HuH-7 (cell line): ENCODE measurements around the gene SLC7A7.
"Not testable (repeated sequence)": the region's sequence is repeated elsewhere in the genome, so short reads cannot be mapped to it uniquely, and the experiment has no call there.

Experiments used
- DNase-seq: peaks from one replicate; pipeline ENCODE4 v3.0.0; 2011; ENCODE audit warnings: low spot score

SLC7A7 gene

GRCh38 chr14:22820731-22821130, 5.5 kb upstream of the SLC7A7 start:
- no peak for DNase-seq

- no peak for DNase-seq
Measured at GRCh38 chr14:22819151-22819988, 4.1 kb upstream of the SLC7A7 start.

- no peak for DNase-seq
Measured at GRCh38 chr14:22814373-22814772, 862 bp downstream of the SLC7A7 start.

GRCh38 chr14:22813145-22813544, 2.1 kb downstream of the SLC7A7 start:
- DNase-seq: no peak

GRCh38 chr14:22812744-22813143, 2.5 kb downstream of the SLC7A7 start:
- no peak for DNase-seq

- no peak for DNase-seq
Measured at GRCh38 chr14:22811722-22812121, 3.5 kb downstream of the SLC7A7 start.

- no peak for DNase-seq
Measured at GRCh38 chr14:22808388-22809209, 6.6 kb downstream of the SLC7A7 start.

- no peak for DNase-seq
Measured at GRCh38 chr14:22807432-22808087, 7.7 kb downstream of the SLC7A7 start.

- not testable (repeated sequence) for DNase-seq
Measured at GRCh38 chr14:22805235-22805634, 10.0 kb downstream of the SLC7A7 start.

GRCh38 chr14:22803687-22803974, 11.6 kb downstream of the SLC7A7 start:
- DNase-seq: no peak

GRCh38 chr14:22802860-22803686, 12.2 kb downstream of the SLC7A7 start:
- no peak for DNase-seq

- no peak for DNase-seq
Measured at GRCh38 chr14:22801716-22802115, 13.5 kb downstream of the SLC7A7 start.

GRCh38 chr14:22800346-22800745, 14.9 kb downstream of the SLC7A7 start:
- no peak for DNase-seq

- no peak for DNase-seq
Measured at GRCh38 chr14:22798528-22798927, 16.7 kb downstream of the SLC7A7 start.

GRCh38 chr14:22797017-22797917, 18.0 kb downstream of the SLC7A7 start:
- no peak for DNase-seq

GRCh38 chr14:22796087-22796707, 19.0 kb downstream of the SLC7A7 start:
- DNase-seq: no peak

- no peak for DNase-seq
Measured at GRCh38 chr14:22794551-22794951, 20.7 kb downstream of the SLC7A7 start.

- DNase-seq: no peak
Measured at GRCh38 chr14:22793976-22794375, 21.3 kb downstream of the SLC7A7 start.

- DNase-seq: not testable (repeated sequence)
Measured at GRCh38 chr14:22793550-22793949, 21.7 kb downstream of the SLC7A7 start.

- no peak for DNase-seq
Measured at GRCh38 chr14:22792158-22792557, 23.1 kb downstream of the SLC7A7 start.
